Measurements from ENCODE around the gene CAMK2A.
A peak's percentile ranks its signal among the peaks of the same experiment; 100 is the strongest.

Gene CAMK2A

DNA sequence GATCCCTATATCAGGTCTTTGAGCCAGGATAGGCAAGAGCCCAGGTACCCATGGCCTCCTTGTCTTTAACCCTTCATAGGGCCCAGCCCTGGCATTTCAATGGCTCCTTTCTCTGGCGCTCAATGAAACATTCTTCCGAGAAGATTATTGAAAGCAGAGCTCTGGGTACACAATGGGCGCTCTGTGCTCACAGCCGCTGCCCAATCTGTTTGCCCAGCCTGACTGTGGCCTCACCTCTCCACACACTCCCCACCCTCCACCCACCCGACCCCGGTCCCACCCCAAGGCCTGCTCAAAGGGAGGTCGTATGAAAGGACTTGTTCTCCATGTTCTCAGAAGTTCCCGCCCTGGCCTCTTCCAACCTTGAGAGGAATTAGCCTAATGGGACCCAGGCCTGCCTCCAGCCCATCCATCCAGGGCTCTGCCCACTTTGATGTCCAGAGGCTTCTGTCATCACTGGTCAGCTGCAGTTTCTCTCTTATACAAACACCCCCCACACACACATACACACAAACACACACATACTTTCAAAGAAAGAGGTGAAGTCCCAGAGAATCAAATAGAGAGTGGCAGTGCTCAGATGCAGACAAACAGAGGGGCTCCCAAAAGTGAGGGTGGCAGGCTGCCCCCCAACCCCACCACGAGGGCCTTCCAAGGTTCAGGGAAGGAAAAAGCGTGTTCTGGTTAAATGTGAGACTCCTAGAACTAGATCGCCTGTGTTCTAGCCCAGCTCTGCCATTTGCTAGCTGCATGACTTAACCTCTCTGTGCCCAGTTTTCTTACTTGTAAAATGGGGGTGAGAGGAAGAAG lies 18.2 kb upstream of the CAMK2A start:
- ATAC-seq (no peak), DNase-seq (no peak)
- Mint-ChIP-seq H3K27ac (no peak overlapping the region), H3K4me3 (no peak overlapping the region), H3K4me1 (no peaks in the 10 kb centered on the region), H3K27me3 (peaks cover 24% of the 10 kb centered on the region), H3K9me3 (no peaks in the 10 kb centered on the region)

DNA sequence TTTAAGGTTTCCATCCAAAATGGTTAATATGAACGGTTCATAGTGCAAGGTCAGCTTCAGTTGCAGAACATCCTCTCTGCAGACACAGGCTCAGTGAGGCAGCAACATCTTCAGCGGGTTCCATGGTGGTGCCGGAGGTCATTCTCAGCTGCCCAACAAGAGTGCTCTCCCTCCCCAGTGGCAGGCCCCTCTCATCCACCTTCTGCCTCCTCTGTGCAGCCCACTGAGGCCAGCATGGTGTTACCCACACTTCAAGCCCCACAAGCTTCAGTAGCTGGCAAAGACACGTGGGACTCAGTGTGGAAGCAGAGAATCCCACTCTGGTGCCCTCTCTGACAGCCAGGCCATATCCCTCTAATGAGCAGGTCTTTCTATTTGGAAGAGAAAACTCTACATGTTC lies 17.2 kb upstream of the CAMK2A start:
- Mint-ChIP-seq H3K9me3 (no peaks in the 10 kb centered on the region), H3K27ac (no peak overlapping the region), H3K4me3 (no peak overlapping the region), H3K4me1 (no peaks in the 10 kb centered on the region), H3K27me3 (peaks cover 34% of the 10 kb centered on the region)
- DNase-seq: no peak
- no peak for ATAC-seq

DNA sequence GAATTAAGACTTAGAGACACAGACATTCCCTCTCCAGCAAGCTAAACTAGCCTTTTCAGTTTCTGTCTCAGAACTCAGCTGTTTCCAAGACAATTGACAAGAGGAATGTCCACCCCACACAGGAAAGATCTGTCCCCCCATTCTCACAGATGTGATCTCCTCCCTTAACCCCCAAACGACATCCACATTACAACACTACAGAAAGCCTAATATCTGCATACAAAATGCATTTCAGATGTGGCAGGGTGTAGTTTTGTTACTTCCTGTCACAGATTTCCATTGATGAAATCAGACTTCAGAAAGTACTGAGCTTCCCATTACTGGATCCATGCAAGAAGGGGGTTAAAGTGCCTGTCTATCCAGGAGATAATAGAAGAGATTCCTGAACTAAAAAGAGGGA lies 16.0 kb upstream of the CAMK2A start:
- Mint-ChIP-seq H3K9me3 (no peaks in the 10 kb centered on the region), H3K4me1 (no peaks in the 10 kb centered on the region), H3K4me3 (no peak overlapping the region), H3K27me3 (peaks cover 40% of the 10 kb centered on the region), H3K27ac (no peak overlapping the region)
- no peak for ATAC-seq
- no peak for DNase-seq

DNA sequence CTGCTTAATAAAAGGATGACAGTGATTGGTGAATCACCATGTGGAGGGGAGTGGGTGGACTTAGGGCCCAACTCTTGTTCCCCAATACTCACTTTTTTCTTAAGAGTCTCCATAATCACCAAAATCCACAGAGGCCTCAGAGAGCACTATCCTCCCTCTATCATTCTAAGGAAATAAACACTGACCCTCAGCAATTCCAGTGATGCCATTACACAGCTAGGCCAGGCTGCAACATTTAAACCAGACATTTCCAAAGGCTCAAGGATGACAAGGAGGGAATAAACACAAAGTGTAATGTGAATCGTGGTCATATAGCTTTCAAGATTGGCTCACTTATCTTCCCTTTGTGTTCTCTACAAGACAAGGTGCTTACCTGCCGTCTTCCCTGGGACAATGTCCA lies 15.5 kb upstream of the CAMK2A start:
- Mint-ChIP-seq H3K27me3 (peaks cover 44% of the 10 kb centered on the region), H3K9me3 (no peaks in the 10 kb centered on the region), H3K4me3 (no peak overlapping the region), H3K27ac (peak overlapping the region in 1 of 2 donors; percentile 5), H3K4me1 (no peaks in the 10 kb centered on the region)
- DNase-seq: no peak
- no peak for ATAC-seq

DNA sequence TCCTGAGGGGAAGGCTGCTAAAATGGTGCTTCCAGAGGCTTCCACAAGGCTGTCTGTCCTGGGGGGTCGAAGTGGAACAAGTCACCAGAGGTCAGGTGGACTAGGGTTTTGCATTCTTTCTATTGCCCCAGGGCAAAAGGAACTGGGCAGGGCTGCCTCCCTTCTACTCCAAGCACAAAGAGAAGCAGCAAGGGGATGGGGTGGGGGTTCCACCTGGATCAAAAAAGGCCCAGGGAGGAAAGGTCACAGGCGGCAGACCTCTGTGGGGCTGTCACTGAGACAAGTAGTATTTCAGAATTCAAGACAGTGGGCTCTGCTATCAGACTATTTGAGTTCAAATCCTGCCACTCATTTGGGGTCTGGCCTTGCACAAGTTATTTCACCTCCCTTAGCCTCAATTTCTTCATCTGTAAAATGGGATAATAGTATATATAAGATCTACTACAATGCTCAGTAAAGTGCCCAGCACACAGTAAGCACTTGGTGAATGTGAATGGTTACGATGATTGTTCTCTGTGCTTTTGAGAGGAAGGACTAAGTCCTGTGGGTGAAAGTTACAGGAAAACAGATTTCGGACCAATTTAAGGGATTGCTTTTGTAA lies 15.0 kb upstream of the CAMK2A start:
- Mint-ChIP-seq H3K9me3 (no peaks in the 10 kb centered on the region), H3K4me3 (no peak overlapping the region), H3K4me1 (no peaks in the 10 kb centered on the region)

DNA sequence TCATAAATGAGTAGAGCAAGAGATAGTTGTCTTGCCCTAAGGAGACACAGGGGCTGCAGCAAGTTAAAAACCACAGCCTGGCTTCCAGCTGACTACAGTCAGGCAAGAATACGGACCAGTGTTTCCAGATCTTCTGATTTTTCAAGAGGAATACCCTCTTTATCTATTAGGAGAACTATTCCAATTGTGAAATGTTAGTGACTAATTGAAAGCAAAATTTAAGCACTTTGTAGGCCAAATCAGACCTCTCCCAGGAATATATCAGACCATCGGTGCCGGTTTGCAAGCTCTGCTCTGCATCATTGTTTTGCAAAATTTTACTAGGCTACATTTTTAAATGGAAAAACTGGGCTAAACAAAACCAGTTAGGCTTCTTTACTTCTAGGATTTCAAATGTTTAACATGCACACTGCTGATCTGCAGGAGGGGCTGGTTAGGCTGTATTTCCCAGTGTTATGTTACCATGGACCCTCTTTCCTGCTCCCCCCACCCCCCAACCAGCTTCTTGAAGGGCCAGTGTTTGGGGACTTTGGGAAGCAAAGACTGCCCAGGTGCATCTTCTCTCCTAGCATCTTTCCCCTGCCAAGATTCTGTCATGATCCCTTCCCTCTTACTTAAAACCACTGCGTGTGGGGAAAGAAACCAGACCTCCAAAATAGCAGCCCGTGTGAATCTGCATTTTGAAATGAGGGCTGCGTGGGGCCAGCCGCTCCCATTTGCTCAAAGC lies 14.2 kb upstream of the CAMK2A start:
- no peak for ATAC-seq
- Mint-ChIP-seq H3K4me3 (no peak overlapping the region), H3K4me1 (no peaks in the 10 kb centered on the region), H3K27me3 (peaks cover 52% of the 10 kb centered on the region), H3K27ac (no peak overlapping the region), H3K9me3 (no peaks in the 10 kb centered on the region)
- no peak for DNase-seq

More for the DNA sequence above, 15.0 kb upstream of the CAMK2A start:
- Mint-ChIP-seq H3K27me3 (peaks cover 50% of the 10 kb centered on the region), H3K27ac (no peak overlapping the region)
- no peak for ATAC-seq
- DNase-seq: no peak

DNA sequence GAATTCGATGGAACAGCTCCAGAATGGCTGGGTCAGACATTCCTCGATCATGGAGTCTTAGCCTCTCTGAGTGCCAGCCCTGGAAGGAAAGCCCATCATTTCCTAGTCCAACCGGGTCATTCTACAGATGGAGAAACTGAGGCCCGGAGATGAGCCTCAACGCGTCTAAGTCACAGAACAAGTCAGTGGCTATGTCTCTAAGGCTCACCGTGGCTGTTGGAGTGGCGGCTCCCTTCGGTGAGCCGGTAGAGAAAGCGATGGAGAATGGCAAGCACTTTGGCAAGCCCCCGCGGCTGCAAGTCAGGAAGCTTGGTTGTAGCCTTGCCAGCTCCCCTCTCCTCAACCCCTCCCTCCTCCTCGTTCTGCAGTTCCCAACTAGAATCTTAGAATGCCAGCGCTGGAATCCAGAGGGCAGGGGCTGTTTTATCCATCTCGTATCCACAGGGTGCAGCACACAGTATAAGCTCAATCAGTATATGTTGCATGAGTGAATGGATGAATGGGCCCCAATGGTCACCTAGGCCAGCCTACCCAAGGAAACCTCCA lies 13.6 kb upstream of the CAMK2A start:
- ATAC-seq (no peak), DNase-seq (no peak)
- no peaks in the 10 kb centered on the region for H3K4me1 Mint-ChIP-seq
- no peak overlapping the region for H3K4me3 Mint-ChIP-seq
- no peaks in the 10 kb centered on the region for H3K9me3 Mint-ChIP-seq
- peaks cover 52% of the 10 kb centered on the region for H3K27me3 Mint-ChIP-seq
- H3K27ac Mint-ChIP-seq: no peak overlapping the region

DNA sequence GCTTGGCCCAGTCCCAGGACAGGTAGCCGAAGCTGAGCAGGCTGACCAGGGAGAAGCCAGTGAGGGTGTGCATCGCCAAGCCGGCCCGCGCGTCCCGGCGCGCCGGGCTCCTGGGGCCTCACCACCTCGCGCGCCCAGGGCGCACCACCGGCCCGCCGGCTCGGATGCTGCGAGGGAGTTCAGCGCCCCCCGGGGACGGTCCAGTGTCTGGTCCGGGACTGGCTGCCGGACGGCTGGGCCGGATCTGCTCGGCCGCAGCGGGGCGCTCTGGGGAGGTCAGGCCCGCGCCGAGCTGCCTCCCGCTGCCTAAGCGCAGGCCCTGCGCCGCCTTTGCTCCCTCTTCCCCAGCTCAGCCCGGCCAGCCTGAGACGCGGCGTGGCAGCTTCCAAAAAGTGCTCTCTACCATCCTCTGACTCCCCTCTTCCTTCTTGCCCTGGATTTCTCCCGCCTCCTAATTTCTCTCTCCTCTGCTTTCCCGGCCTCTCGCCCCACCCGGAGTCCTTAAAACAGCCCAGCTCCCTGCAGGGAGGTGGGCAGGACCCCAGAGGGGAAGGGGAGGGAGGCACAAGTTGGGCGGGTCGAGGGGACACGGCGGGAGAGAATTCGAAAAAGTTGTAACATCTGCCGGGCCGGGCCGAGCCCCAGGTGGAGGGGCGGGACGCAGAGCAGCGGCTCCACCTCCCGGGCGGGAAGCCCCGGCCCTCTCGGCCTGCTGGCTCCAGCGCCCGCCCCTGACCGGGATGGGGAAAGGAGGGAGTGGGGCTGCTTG lies 12.9 kb upstream of the CAMK2A start, which contains the start of gene ARSI:
TSS of gene ARSI (minus strand) at position 605 of the 769 bp plus-strand sequence. CDS start at position 73, 532 bp downstream.
- DNase-seq: no peak
- H3K4me3 Mint-ChIP-seq: no peak within 1 kb of the TSS
- H3K27ac Mint-ChIP-seq: no peak within 1 kb of the TSS
- peaks cover 52% of the 10 kb centered on the region for H3K27me3 Mint-ChIP-seq
- H3K9me3 Mint-ChIP-seq: no peaks in the 10 kb centered on the region
- ATAC-seq: peak; percentile 48
- H3K4me1 Mint-ChIP-seq: no peaks in the 10 kb centered on the region

DNA sequence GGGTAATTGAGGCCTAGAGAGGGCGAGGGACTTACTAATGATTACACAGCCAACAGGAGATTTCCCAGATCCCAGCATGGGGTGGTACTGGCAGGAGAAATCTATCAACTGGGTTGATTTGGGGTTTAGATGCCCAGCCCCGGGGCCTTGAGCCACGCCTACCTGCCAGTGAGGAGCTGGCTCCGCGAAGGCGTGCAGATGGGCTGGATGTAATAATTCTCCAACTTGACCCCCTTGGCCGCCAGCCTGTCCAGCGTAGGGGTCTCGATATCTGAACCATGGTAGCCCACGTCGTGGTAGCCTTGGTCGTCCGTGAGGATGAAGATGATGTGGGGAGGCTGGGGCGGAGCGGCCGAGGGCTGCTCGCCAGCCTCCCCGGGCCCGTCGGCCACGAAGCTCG lies 12.3 kb upstream of the CAMK2A start:
- ATAC-seq: no peak

DNA sequence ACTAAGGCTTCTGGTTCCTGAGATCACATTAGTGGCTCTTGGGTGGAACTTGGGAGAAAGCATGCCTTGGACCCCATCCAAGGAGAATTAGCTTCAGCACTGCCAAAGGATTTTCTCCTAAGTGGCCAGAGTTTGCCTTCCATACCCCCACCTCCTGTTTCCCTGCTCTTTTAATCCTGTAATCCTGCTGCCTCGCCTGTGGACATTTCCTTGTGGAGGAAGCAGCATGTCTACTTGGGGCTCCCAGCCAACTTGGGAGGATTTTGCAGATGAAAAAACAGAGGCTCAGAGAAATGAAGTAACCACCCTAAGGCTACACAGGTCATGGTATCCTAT lies 11.6 kb upstream of the CAMK2A start:
- DNase-seq: no peak
- Mint-ChIP-seq H3K4me1 (no peaks in the 10 kb centered on the region), H3K9me3 (no peaks in the 10 kb centered on the region), H3K27me3 (peaks cover 52% of the 10 kb centered on the region), H3K4me3 (no peak overlapping the region), H3K27ac (no peak overlapping the region)
- ATAC-seq: no peak

More for the DNA sequence above, 12.3 kb upstream of the CAMK2A start:
- no peak for DNase-seq
- Mint-ChIP-seq H3K4me3 (no peak overlapping the region), H3K27me3 (peaks cover 52% of the 10 kb centered on the region), H3K4me1 (no peaks in the 10 kb centered on the region), H3K9me3 (no peaks in the 10 kb centered on the region), H3K27ac (no peak overlapping the region)

DNA sequence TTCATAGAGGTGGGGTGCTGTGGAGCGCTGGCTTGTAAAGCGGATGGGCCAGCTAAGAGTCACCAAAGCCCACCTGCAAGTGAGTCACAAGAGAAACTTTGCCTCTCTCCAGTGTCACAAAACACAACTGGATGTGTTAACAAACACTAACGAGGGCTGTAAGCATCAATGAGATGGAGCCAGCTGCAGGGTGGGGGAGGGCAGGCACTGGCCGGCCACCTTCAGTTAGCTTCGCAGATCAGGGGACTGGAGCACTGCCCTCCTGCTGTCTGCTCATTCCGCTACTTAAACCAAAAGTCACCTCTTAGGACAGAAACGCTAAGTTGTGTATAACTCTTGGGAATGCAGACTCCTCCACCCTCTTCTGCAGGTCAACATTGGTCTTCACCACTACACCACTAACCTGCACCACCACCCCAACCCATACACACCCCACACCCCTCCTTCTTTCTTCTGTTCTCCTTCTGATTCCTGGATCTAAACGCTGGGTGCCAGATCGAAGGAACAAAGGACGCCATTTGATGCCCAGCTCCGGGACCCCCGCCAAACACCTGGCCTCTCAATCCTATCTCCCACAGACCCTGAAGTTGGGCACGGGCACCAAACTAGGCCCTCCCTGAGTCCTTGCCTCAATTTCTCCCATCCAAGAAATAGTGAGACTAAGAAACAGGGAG lies 11.1 kb upstream of the CAMK2A start:
- peaks cover 52% of the 10 kb centered on the region for H3K27me3 Mint-ChIP-seq
- ATAC-seq: no peak
- DNase-seq: no peak
- H3K27ac Mint-ChIP-seq: no peak overlapping the region
- H3K4me3 Mint-ChIP-seq: no peak overlapping the region
- H3K4me1 Mint-ChIP-seq: no peaks in the 10 kb centered on the region
- no peaks in the 10 kb centered on the region for H3K9me3 Mint-ChIP-seq

DNA sequence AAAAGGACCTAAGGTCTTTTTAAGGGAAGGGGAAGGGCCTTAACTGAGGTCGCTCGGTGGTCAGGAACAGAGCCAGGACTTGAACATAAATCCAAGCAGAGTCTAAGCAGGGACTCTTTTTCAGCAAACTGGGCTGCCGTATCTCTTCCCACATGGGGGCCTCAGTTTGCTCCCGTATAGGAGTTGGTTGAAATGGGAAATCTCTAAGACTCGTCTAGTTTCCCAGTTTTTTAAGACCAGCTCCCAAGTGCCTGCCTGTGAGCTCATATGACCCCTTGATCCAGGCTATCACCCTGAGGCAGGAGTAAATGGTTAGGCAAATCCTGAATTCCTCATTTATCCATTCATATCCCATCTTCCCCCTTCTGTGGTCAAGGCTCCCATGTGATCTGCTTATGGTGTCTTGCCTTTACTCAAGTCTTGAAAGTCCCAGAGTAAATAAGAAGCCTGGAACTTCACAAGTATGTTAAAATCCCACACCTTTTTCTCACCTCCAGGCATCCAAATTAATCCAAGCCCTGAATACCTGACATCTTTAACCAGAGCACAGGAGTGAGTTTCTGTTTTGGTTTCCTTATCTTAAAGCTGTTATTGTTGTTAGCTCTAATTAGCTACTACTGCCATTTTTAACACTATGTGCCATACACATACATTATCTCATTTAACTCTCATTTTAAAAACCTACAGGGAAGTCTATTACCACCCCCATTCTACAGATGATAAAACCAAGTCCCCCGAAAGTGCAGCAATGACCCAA lies 10.2 kb upstream of the CAMK2A start:
- DNase-seq (no peak), ATAC-seq (no peak)
- Mint-ChIP-seq H3K4me3 (no peak overlapping the region), H3K27ac (no peak overlapping the region), H3K4me1 (no peaks in the 10 kb centered on the region), H3K9me3 (no peaks in the 10 kb centered on the region), H3K27me3 (peaks cover 52% of the 10 kb centered on the region)

DNA sequence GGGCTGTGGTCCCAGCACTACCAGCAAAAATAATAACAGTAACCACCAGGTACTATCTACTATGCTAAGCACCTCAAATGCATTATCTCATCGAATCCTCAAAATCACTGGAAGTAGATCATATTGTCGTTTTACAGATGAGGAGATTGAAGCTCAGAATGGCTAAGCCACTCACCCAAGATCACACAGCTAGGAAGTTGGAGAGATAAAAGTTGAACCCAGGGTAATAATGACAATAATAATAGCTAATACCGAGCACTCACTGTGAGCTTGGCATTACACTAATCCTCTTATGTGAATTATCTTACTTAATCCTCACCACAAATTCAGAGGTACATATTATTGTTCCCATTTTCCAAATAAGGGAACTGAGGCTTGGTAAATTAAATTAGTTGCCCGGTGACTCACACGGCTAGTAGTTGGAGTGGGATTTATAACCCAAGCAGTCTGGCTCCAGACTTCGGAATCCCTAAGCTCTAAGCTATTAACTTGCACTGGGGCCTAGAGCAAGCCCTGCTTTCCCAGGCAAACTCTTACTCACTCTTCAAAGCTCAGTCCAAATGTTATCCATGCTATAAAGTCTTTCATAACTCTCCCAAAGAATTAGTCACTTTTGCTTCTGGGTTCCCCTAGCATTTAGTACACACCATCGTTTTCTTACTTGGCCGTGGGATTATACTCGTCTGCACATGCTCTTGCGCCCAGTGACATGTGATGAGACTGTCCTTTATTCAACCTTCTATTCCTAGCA lies 9.3 kb upstream of the CAMK2A start:
- Mint-ChIP-seq H3K9me3 (no peaks in the 10 kb centered on the region), H3K27ac (no peak overlapping the region), H3K27me3 (peaks cover 48% of the 10 kb centered on the region), H3K4me1 (no peaks in the 10 kb centered on the region), H3K4me3 (no peak overlapping the region)
- DNase-seq: no peak
- ATAC-seq: no peak
